Neutrophil (primary cell): ENCODE measurements around the gene CFAP73.

Source experiments
- H3K27ac ChIP-seq: fragments of 200-600 bp; sonication (generic); 2 replicates; pipeline ENCODE4 v1.5.1; 2016; ENCODE audit warnings: mild to moderate bottlenecking, moderate library complexity
- H3K27me3 ChIP-seq: fragments of 200-600 bp; sonication (generic); 2 replicates; pipeline ENCODE4 v1.6.0; 2016; ENCODE audit warnings: mild to moderate bottlenecking
- H3K36me3 ChIP-seq: fragments of 200-600 bp; sonication (generic); 2 replicates; pipeline ENCODE4 v1.5.1; 2017
- H3K4me1 ChIP-seq, 2 experiments: fragments of 200-600 bp in 1 of 2; sonication (generic) in 1 of 2; 1 replicate in 1 of 2; 2 replicates in 1 of 2; pipeline versions ENCODE4 v1.5.1 to v1.6.1; 2013 to 2016; ENCODE audit warnings: low read depth in 1 of 2, low read length in 1 of 2, mild to moderate bottlenecking in 1 of 2, moderate library complexity in 1 of 2; ENCODE audit not compliant: control insufficient read depth in 1 of 2, insufficient read depth in 1 of 2
- H3K4me3 ChIP-seq, 2 experiments: fragments of 200-600 bp in 1 of 2; sonication (generic) in 1 of 2; 1 replicate in 1 of 2; 2 replicates in 1 of 2; pipeline ENCODE4 v1.5.1; 2013 to 2016; ENCODE audit warnings: low read depth in 1 of 2, low read length in 1 of 2, mild to moderate bottlenecking in 1 of 2, moderate library complexity in 1 of 2
- H3K9me3 ChIP-seq: fragments of 200-600 bp; sonication (generic); 2 replicates; pipeline ENCODE4 v1.5.1; 2016
- TF ChIP-seq, protein P1 (sequence below): fragments of 200-600 bp; sonication (generic); IDR thresholded peaks from 2 replicates; pipeline ENCODE4 v1.5.1; 2016; ENCODE audit warnings: antibody characterized with exemption

Gene CFAP73

DNA sequence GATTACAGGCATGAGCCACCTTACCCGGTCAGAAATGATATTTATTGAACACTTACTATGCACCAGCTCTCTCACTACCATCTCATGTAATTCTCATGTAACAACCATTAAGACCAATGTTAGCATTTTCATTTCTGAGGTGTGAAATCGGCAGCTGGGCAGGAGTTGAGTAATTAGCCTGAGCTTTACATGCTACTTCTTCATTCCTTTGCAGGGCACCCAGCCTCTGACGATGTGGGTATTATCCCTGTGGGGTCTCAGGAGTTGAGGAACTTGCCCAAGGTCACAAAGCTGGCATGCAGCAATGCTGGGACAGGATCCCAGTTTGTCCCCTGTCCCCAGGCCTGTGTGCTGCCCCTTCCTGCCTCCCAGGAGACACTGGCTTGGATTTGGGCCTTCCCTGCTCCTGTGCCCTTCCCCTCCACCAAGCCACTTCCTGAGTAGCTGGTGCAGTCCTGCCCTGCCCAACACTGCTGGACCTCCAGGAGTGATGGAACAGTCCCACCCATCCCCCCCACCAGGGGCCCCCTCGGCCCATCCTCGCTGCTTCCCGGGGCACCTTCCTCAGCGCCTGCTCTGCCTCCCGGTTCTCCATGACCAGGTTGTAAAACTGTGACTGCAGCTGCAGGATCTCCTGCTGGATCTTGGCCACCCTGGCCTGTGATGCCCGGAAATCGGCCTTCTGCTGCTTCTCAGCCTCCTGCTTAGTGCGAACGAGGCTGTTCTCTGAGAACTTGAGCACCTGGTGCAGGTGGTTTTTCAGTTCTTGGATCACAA lies 50.7 kb downstream of the CFAP73 start:
- Histone ChIP-seq H3K4me3 (no peak overlapping the region), H3K27me3 (no peaks in the 10 kb centered on the region), H3K4me1 (peaks cover 7 to 28% of the 10 kb centered on the region in 2 experiments), H3K27ac (no peak overlapping the region), H3K9me3 (no peaks in the 10 kb centered on the region), H3K36me3 (no peaks in the 10 kb centered on the region)
- TF ChIP-seq, protein P1, sequence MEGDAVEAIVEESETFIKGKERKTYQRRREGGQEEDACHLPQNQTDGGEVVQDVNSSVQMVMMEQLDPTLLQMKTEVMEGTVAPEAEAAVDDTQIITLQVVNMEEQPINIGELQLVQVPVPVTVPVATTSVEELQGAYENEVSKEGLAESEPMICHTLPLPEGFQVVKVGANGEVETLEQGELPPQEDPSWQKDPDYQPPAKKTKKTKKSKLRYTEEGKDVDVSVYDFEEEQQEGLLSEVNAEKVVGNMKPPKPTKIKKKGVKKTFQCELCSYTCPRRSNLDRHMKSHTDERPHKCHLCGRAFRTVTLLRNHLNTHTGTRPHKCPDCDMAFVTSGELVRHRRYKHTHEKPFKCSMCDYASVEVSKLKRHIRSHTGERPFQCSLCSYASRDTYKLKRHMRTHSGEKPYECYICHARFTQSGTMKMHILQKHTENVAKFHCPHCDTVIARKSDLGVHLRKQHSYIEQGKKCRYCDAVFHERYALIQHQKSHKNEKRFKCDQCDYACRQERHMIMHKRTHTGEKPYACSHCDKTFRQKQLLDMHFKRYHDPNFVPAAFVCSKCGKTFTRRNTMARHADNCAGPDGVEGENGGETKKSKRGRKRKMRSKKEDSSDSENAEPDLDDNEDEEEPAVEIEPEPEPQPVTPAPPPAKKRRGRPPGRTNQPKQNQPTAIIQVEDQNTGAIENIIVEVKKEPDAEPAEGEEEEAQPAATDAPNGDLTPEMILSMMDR, result no peak

DNA sequence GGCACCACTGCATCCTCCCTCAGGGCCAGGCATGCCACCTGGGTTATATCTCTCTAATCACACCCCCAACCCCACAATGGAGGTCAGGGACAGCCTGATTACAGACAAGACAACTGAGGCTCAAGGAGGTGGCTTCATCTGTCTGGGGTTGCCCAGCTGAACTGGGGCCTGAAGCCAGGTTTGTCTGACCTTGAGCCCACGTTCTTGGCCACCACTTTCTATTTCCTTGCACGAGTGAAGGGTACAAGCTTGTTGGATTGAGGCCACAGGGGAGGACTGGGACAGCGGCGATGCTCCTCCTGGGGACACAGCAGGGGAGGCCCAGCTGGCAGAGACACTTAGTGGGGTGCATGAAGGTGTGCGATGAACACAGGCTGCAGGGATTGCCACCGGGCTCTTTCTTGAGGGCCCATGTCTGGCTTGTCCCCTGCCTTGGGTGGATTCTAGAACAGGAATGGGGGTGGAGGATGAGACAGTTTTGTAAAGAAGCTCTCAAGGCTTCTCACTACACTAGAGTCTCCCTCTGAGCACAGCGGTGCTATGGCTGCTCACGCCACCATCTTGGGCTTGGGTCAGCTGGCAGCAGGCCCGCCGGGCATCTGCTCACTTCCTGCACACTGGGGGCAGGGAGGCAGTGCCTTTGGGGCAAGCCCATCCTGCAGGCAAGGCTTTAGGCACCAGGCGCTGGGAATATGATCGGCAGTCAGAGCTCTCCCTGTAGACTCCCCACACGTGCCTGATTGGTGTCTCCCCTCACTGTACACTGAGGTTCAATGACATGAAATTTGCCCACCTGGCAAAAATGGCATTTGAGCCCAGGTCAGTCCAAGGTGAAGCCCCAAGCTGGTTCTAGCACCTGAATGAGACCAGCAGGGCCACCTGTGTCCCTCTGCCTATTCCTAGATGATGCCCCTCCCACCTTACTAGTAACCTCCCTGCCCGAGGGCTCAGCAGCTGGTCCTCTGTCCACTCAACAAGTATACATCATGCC lies 52.0 kb downstream of the CFAP73 start:
- Histone ChIP-seq H3K27me3 (no peaks in the 10 kb centered on the region), H3K4me3 (no peak overlapping the region), H3K9me3 (no peaks in the 10 kb centered on the region), H3K36me3 (no peaks in the 10 kb centered on the region), H3K4me1 (peaks cover 7 to 33% of the 10 kb centered on the region in 2 experiments), H3K27ac (no peak overlapping the region)
- TF ChIP-seq, protein P1, result no peak

DNA sequence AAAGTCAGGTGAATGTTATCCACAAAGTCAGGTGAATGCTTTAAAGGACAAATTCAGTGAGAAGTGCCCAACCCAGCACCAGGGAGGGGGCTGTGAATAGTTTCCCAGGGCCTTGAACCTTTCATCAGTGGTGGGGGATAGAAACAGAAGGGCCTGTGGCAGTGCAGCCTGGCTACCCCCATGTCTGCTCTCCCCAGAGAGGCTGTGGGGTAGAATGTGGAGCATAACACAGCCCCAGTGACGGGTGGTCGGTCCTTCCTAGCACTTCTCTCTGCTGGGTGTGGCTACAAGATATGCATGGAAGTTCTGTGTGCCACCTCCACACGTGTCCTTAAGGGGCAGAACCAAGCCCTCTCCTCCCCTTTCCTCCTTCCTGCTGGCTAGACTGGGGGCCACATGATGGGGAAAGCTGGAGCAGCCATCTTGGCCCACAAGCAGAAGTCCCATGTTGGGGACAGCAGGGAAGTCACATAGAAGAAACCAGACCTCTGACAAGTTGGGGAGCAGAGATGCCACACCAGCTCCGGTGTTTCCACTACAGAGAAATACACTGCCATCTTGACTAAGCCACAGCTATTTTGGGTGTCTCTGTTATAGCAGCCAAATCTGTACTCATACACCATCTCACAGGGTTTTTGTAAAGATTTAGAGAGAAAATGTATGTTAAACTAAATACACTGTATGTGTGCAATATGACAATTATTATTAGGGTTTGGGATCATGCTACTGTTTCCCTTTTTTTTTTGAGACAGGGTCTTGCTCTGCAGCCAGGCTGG lies 53.0 kb downstream of the CFAP73 start:
- TF ChIP-seq, protein P1, result no peak
- no peak overlapping the region for H3K4me3 ChIP-seq
- H3K36me3 ChIP-seq, result no peaks in the 10 kb centered on the region
- H3K9me3 ChIP-seq, result no peaks in the 10 kb centered on the region
- H3K27ac ChIP-seq, result no peak overlapping the region
- H3K4me1 ChIP-seq, result peaks cover 14 to 44% of the 10 kb centered on the region in 2 experiments
- H3K27me3 ChIP-seq, result no peaks in the 10 kb centered on the region

DNA sequence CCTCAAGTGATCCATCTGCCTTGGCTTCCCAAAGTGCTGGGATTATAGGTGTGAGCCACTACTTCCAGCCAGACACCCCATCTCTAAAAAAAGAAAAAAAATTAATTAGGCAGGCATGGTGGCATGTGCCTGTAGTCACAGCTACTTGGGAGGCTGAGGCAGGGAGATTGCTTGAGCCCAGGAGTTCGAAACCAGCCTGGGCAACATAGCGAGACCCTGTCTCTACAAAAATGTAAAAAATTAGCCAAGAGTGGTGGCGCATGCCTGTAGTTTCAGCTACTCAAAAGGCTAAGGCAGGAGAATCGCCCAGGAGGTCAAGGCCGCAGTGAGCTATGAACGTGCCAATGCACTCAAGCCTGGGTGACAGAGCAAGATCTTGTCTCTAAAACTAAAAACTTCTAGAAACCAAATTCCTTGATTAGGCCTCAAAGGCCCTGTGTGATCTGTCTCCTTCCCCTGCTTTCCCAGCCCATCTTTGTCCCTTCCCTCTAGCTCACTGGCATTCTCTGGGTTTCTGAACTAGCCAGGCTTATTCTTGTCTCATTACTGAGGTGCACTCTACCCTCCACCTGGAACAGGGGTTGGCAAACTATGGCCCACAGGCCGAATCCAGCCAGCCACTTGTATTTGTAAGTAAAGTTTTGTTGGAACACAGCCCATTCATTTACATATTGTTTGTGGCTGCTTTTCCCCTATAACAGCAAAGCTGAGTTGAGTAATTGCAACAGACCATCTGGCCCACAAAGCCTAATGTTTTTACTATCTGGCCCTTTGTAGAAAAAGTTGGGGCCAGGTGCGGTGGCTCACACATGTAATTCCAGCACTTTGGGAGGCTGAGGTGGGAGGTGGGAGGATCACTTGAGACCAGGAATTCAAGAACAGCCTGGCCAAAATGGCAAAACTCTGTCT lies 54.6 kb downstream of the CFAP73 start:
- H3K27ac ChIP-seq, result no peak overlapping the region
- H3K4me1 ChIP-seq, result peaks cover 30 to 60% of the 10 kb centered on the region in 2 experiments
- TF ChIP-seq, protein P1, result no peak
- H3K9me3 ChIP-seq, result no peaks in the 10 kb centered on the region
- no peaks in the 10 kb centered on the region for H3K27me3 ChIP-seq
- H3K4me3 ChIP-seq, result no peak overlapping the region
- no peaks in the 10 kb centered on the region for H3K36me3 ChIP-seq
